ENCODE results near the gene KASH5. TPM values are rescaled to one million over a fixed set of nuclear protein-coding genes. Genes with fewer than 3 reads are reported as not detected.

Gene KASH5
- total RNA-seq, 1 experiment from 2014 or later: not detected

- H3K23me2 ChIP-seq (ENCODE audit: insufficient read length, low read depth, low read length, poor library complexity, severe bottlenecking): no peaks in the 10 kb centered on the region
- Mint-ChIP-seq H3K27ac (peak overlapping the region in 2 of 3 experiments; percentile 44 to 48; a peak in 1 of 7 replicates), H3K4me1 (no peaks in the 10 kb centered on the region), H3K9me3 (no peaks in the 10 kb centered on the region), H3K27me3 (ENCODE audit: low read depth) (no peaks in the 10 kb centered on the region), H3K4me3 (no peak overlapping the region), H3K36me3 (ENCODE audit: insufficient read depth in 1 of 3, low read depth in 3 of 3) (peaks cover 14 to 31% (median 28%) of the 10 kb centered on the region in 3 experiments; a peak in 6 of 7 replicates)
- no peak for TF ChIP-seq CTCF (conservative IDR thresholded peaks at IDR 0.05)
- H4K91ac ChIP-seq (ENCODE audit: insufficient read length, low read depth, low read length): no peak overlapping the region
- no peaks in the 10 kb centered on the region for H3K79me2 ChIP-seq (ENCODE audit: insufficient read depth, low read length)
- no peaks in the 10 kb centered on the region for H3K27me3 ChIP-seq (ENCODE audit: insufficient read depth, low read length)
- no peak for DNase-seq
- H3K4me1 ChIP-seq (ENCODE audit: insufficient read depth, low read length): no peaks in the 10 kb centered on the region
- H3T11ph ChIP-seq (ENCODE audit: low read length): no peak overlapping the region
- no peak overlapping the region for H3K4ac ChIP-seq (ENCODE audit: low read depth, low read length)
- H4K20me1 ChIP-seq (ENCODE audit: control insufficient read depth, insufficient read depth, insufficient read length): no peaks in the 10 kb centered on the region
- H3K9ac ChIP-seq (ENCODE audit: extremely low read depth, insufficient read length, low read length): no peak overlapping the region
- no peak overlapping the region for H3K23ac ChIP-seq (ENCODE audit: insufficient read length, low read depth, low read length)
- H2BK12ac ChIP-seq (ENCODE audit: insufficient read length, low read depth, low read length): no peak overlapping the region
- H3K18ac ChIP-seq (ENCODE audit: insufficient read length, low read depth, low read length): no peak overlapping the region
- no peak overlapping the region for H2BK5ac ChIP-seq (ENCODE audit: insufficient read length, low read length)
- H4K5ac ChIP-seq (ENCODE audit: insufficient read length, low read depth, low read length): no peak overlapping the region
- no peak overlapping the region for H2BK120ac ChIP-seq (ENCODE audit: low read depth, low read length, poor library complexity, severe bottlenecking)
- WGBS (ENCODE audit: extremely low coverage, insufficient read length, low lambda C conversion rate): no CpG with 5 or more reads among the region's 12 CpGs
- no peak overlapping the region for H2AFZ ChIP-seq (ENCODE audit: low read length)
- no peaks in the 10 kb centered on the region for H3K79me1 ChIP-seq (ENCODE audit: insufficient read depth, low read depth, low read length, poor library complexity, severe bottlenecking)
- H2AK5ac ChIP-seq (ENCODE audit: insufficient read length, low read length): no peak overlapping the region
- no peaks in the 10 kb centered on the region for H3K9me3 ChIP-seq (ENCODE audit: control insufficient read depth, low read depth, low read length)
- no peak overlapping the region for H2BK20ac ChIP-seq (ENCODE audit: low read depth, low read length, poor library complexity, severe bottlenecking)
- no peak overlapping the region for H4K8ac ChIP-seq (replicated peaks; ENCODE audit: insufficient read length, low read depth, low read length)
- H3K56ac ChIP-seq (ENCODE audit: insufficient read length, low read depth, low read length): no peak overlapping the region
- no peak overlapping the region for H2BK15ac ChIP-seq (ENCODE audit: low read depth, low read length)
- H3K14ac ChIP-seq (ENCODE audit: insufficient read depth, low read length): no peak overlapping the region
- no peak overlapping the region for H3K27ac ChIP-seq (ENCODE audit: insufficient read length, low read depth, low read length)
- no peak overlapping the region for H3K4me2 ChIP-seq (ENCODE audit: insufficient read depth, insufficient read length, low read length)
Measured at GRCh38 chr19:49462492-49462891, 74.4 kb downstream of the KASH5 start.
